Testis (tissue), 2 donors: ENCODE results near the gene AQP6.

Experiments used
- CTCF ChIP-seq, 3 experiments: fragments of 450-650 bp in 2 of 3; fragments of 200-600 bp in 1 of 3; sonication (generic) in 1 of 3; IDR thresholded peaks; one replicate each; pipeline ENCODE4 v1.5.1; 2016 to 2019; ENCODE audit warnings: antibody characterized with exemption in 3 of 3, mild to moderate bottlenecking in 2 of 3, moderate library complexity in 1 of 3
- POLR2A ChIP-seq: fragments of 450-650 bp; IDR thresholded peaks from one replicate; pipeline ENCODE4 v1.6.1; 2017; ENCODE audit warnings: antibody characterized with exemption, mild to moderate bottlenecking, moderate library complexity

GRCh38 chr12:49923035-49923644, 49.6 kb upstream of the AQP6 start:
- TF ChIP-seq CTCF (IDR thresholded peaks at IDR 0.05) (no peak), POLR2A (no peak)
